Trophoblast cell (in vitro differentiated cells and primary cell): ENCODE measurements around the gene TRIM65.
"Not testable (repeated sequence)": the region's sequence is repeated elsewhere in the genome, so short reads cannot be mapped to it uniquely, and the experiment has no call there.

Source experiments
- DNase-seq, 2 donors: peaks; one replicate each; pipeline ENCODE4 v3.0.0-alpha.2; 2016
- H2AFZ ChIP-seq: 2 replicates; pipeline ENCODE4 v1.6.1; 2013; ENCODE audit warnings: low read length, moderate library complexity, mild to moderate bottlenecking; ENCODE audit not compliant: insufficient read depth, poor library complexity
- H2AK5ac ChIP-seq: 2 replicates; pipeline ENCODE4 v1.6.1; 2013; ENCODE audit warnings: mild to moderate bottlenecking, low read length
- H2BK120ac ChIP-seq: 2 replicates; pipeline ENCODE4 v1.6.1; 2013; ENCODE audit warnings: low read length, mild to moderate bottlenecking, moderate library complexity; ENCODE audit not compliant: insufficient read depth, poor library complexity
- H2BK12ac ChIP-seq: 2 replicates; pipeline ENCODE4 v1.6.1; 2013; ENCODE audit warnings: mild to moderate bottlenecking, low read length, moderate library complexity
- H2BK5ac ChIP-seq: 2 replicates; pipeline ENCODE4 v1.6.1; 2013; ENCODE audit warnings: low read length, low read depth, moderate library complexity, mild to moderate bottlenecking; ENCODE audit not compliant: poor library complexity
- H3K14ac ChIP-seq: 2 replicates; pipeline ENCODE4 v1.6.1; 2013; ENCODE audit warnings: mild to moderate bottlenecking, low read length
- H3K18ac ChIP-seq: 2 replicates; pipeline ENCODE4 v1.6.1; 2013; ENCODE audit warnings: mild to moderate bottlenecking, low read length
- H3K23ac ChIP-seq: 2 replicates; pipeline ENCODE4 v1.6.1; 2013; ENCODE audit warnings: low read length
- H3K27ac ChIP-seq: 2 replicates; pipeline ENCODE4 v1.5.1; 2013; ENCODE audit warnings: low read depth, mild to moderate bottlenecking, inconsistent platforms, low read length, moderate library complexity
- H3K27me3 ChIP-seq: 2 replicates; pipeline ENCODE4 v1.6.1; 2013; ENCODE audit warnings: inconsistent platforms, mild to moderate bottlenecking, low read length, moderate library complexity; ENCODE audit not compliant: insufficient read depth
- H3K36me3 ChIP-seq, 2 experiments: 1 replicate in 1 of 2; 2 replicates in 1 of 2; pipeline ENCODE4 v1.6.1; 2013; ENCODE audit warnings: low read length in 2 of 2, mild to moderate bottlenecking in 2 of 2, moderate library complexity in 1 of 2; ENCODE audit not compliant: insufficient read depth in 2 of 2, control insufficient read depth in 1 of 2
- H3K4ac ChIP-seq: 2 replicates; pipeline ENCODE4 v1.6.1; 2013; ENCODE audit warnings: low read depth, mild to moderate bottlenecking, low read length, moderate library complexity
- H3K4me1 ChIP-seq, 2 experiments: 1 replicate in 1 of 2; 2 replicates in 1 of 2; pipeline ENCODE4 v1.6.1; 2013; ENCODE audit warnings: low read length in 2 of 2, mild to moderate bottlenecking in 2 of 2, moderate library complexity in 1 of 2; ENCODE audit not compliant: insufficient read depth in 2 of 2, control insufficient read depth in 1 of 2
- H3K4me2 ChIP-seq: 2 replicates; pipeline ENCODE4 v1.6.1; 2013; ENCODE audit warnings: inconsistent platforms, mild to moderate bottlenecking, low read length, moderate library complexity
- H3K4me3 ChIP-seq: 2 replicates; pipeline ENCODE4 v1.5.1; 2013; ENCODE audit warnings: mild to moderate bottlenecking, low read depth, low read length, inconsistent platforms
- H3K79me1 ChIP-seq: one replicate; pipeline ENCODE4 v1.6.1; 2013; ENCODE audit warnings: low read length
- H3K79me2 ChIP-seq: 2 replicates; pipeline ENCODE4 v1.6.1; 2013; ENCODE audit warnings: low read length, mild to moderate bottlenecking; ENCODE audit not compliant: control insufficient read depth, insufficient read depth, poor library complexity
- H3K9ac ChIP-seq: 2 replicates; pipeline ENCODE4 v1.6.1; 2013; ENCODE audit warnings: mild to moderate bottlenecking, low read length
- H3K9me3 ChIP-seq: 2 replicates; pipeline ENCODE4 v1.6.1; 2013; ENCODE audit warnings: low read depth, mild to moderate bottlenecking, control low read depth, inconsistent platforms, low read length; ENCODE audit not compliant: insufficient read depth
- H4K12ac ChIP-seq: 2 replicates; pipeline ENCODE4 v1.6.1; 2013; ENCODE audit warnings: low read depth, mild to moderate bottlenecking, low read length, moderate library complexity
- H4K8ac ChIP-seq: 2 replicates; pipeline ENCODE4 v1.6.1; 2013; ENCODE audit warnings: low read depth, mild to moderate bottlenecking, low read length, moderate library complexity
- H4K91ac ChIP-seq: one replicate; pipeline ENCODE4 v1.6.1; 2013; ENCODE audit warnings: low read depth, mild to moderate bottlenecking, low read length, moderate library complexity
- WGBS: extraction: QIAGEN DNeasy Blood & Tissue Kit; methylation state at CpG from one replicate; pipeline ENCODE4 v1.1.7; 2013; ENCODE audit warnings: missing lambda C conversion rate; ENCODE audit not compliant: insufficient read length, insufficient coverage; ENCODE audit errors: extremely low coverage; 5-methylcytosine and 5-hydroxymethylcytosine counted together

The TRIM65 gene

GRCh38 chr17:75874323-75875181 lies 22.2 kb downstream of the TRIM65 start:
- Histone ChIP-seq H3K27me3 (peaks cover 19% of the 10 kb centered on the region), H2BK120ac (no peak overlapping the region), H3K9ac (no peak overlapping the region), H3K18ac (no peak overlapping the region), H3K4ac (no peak overlapping the region), H3K36me3 (no peaks in the 10 kb centered on the region), H2BK5ac (no peak overlapping the region), H3K27ac (no peak overlapping the region), H3K4me2 (no peak overlapping the region), H3K4me3 (no peak overlapping the region), H4K8ac (no peak overlapping the region), H3K79me1 (no peaks in the 10 kb centered on the region), H4K91ac (no peak overlapping the region), H2BK12ac (no peak overlapping the region), H3K14ac (no peak overlapping the region), H4K12ac (no peak overlapping the region), H3K4me1 (peaks cover 18 to 28% of the 10 kb centered on the region in 2 experiments), H3K23ac (no peak overlapping the region), H2AFZ (no peak overlapping the region), H3K79me2 (no peaks in the 10 kb centered on the region), H2AK5ac (no peak overlapping the region), H3K9me3 (peaks cover 3% of the 10 kb centered on the region)
- no CpG with 5 or more reads among the region's 38 CpGs for WGBS
- no peak for DNase-seq

- Histone ChIP-seq H3K4ac (no peak overlapping the region), H3K27me3 (peaks cover 19% of the 10 kb centered on the region), H2AFZ (no peak overlapping the region), H3K23ac (no peak overlapping the region), H3K36me3 (no peaks in the 10 kb centered on the region), H3K27ac (no peak overlapping the region), H2BK120ac (no peak overlapping the region), H4K91ac (no peak overlapping the region), H3K14ac (no peak overlapping the region), H3K79me2 (no peaks in the 10 kb centered on the region), H4K12ac (no peak overlapping the region), H3K4me1 (peaks cover 18 to 28% of the 10 kb centered on the region in 2 experiments), H2BK5ac (no peak overlapping the region), H3K4me3 (no peak overlapping the region), H3K9me3 (peaks cover 3% of the 10 kb centered on the region), H4K8ac (no peak overlapping the region), H2AK5ac (no peak overlapping the region), H3K4me2 (no peak overlapping the region), H3K18ac (no peak overlapping the region), H3K79me1 (no peaks in the 10 kb centered on the region), H3K9ac (no peak overlapping the region), H2BK12ac (no peak overlapping the region)
- no CpG with 5 or more reads among the region's 11 CpGs for WGBS
- DNase-seq, result no peak
These were observed 23.0 kb downstream of the TRIM65 start for GRCh38 chr17:75873587-75874322.

DNA sequence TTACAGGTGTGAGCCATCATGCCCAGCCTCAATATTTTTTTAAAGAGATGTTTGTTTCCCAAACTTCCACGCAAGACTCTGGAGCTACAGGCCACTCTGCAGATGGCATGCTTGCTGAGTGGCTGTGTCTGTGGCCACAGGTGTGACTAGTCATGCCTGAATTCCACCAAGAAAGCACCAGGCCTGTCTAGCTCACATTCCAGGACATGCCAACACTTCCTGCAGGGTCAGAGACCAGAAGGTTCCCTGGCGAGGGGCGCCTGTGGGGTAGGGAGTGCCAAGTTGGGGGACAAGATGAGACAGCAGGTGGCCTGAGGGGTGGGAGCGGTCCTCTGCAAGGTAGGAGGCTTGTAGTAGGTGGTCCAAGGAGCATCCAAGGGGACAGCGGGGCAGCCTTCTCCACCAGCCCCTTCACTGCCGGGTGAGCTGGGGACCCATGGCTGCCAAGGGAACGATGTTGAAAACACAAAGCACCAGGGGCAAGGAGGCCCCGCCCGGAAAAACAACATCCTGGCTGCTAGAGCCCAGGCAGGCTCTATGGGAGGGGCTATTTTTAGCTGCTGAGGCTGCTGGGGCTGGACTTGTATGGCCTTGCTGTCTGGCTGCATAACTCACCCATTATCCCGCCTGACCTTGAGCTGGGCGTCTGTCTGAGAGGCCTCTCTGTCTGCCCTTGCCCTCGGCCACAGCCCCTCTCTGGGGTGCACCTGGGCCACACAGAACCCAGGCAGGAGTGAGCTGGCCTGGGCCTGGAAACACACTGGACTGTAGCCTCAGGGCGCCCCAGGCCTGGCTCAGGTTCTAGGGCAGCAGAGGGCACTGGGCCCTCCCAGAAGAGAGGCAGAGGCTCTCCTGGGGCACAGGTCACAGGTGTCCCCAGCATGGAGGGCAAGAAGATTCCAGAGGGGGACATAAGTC lies 24.1 kb downstream of the TRIM65 start:
- Histone ChIP-seq H2AK5ac (no peak overlapping the region), H3K23ac (no peak overlapping the region), H3K18ac (no peak overlapping the region), H3K4me2 (peak overlapping the region; percentile 19), H3K79me1 (no peaks in the 10 kb centered on the region), H3K27ac (no peak overlapping the region), H3K9ac (no peak overlapping the region), H3K79me2 (no peaks in the 10 kb centered on the region), H4K91ac (no peak overlapping the region), H2BK120ac (no peak overlapping the region), H3K4me3 (no peak overlapping the region), H2BK12ac (no peak overlapping the region), H3K9me3 (peaks cover 2% of the 10 kb centered on the region), H3K27me3 (peaks cover 9% of the 10 kb centered on the region), H3K14ac (no peak overlapping the region), H3K36me3 (no peaks in the 10 kb centered on the region), H3K4ac (no peak overlapping the region), H2AFZ (no peak overlapping the region), H2BK5ac (no peak overlapping the region), H4K8ac (no peak overlapping the region), H4K12ac (no peak overlapping the region), H3K4me1 (peaks cover 12 to 18% of the 10 kb centered on the region in 2 experiments)
- peak in 1 of 2 donors; percentile 32 for DNase-seq
- no CpG with 5 or more reads among the region's 13 CpGs for WGBS

GRCh38 chr17:75870228-75870627 lies 26.5 kb downstream of the TRIM65 start:
- H2BK120ac ChIP-seq, H4K8ac ChIP-seq, H3K9ac ChIP-seq, H2AFZ ChIP-seq, H3K27ac ChIP-seq, H3K23ac ChIP-seq, H3K79me2 ChIP-seq, H3K4me2 ChIP-seq, H3K18ac ChIP-seq, DNase-seq, H4K91ac ChIP-seq, H3K4me3 ChIP-seq, H3K79me1 ChIP-seq, H3K9me3 ChIP-seq, H3K4ac ChIP-seq, H3K4me1 ChIP-seq, H2BK5ac ChIP-seq, H2BK12ac ChIP-seq, H2AK5ac ChIP-seq, H3K36me3 ChIP-seq, H4K12ac ChIP-seq, H3K14ac ChIP-seq, H3K27me3 ChIP-seq: not testable (repeated sequence)
- no CpG with 5 or more reads among the region's 10 CpGs for WGBS
